Cerebellar cortex (tissue), 1 donor: ENCODE data around the gene RAB44.
A peak's percentile ranks its signal among the peaks of the same experiment; 100 is the strongest.
"Not testable (repeated sequence)": the region's sequence is repeated elsewhere in the genome, so short reads cannot be mapped to it uniquely, and the experiment has no call there.

Experiments used
- DNase-seq: peaks from one replicate; pipeline ENCODE4 v3.0.0-alpha.2; 2015; ENCODE audit warnings: low spot score

The RAB44 gene

GRCh38 chr6:36697481-36697903, at the start of gene RAB44:
RAB44 (plus strand) TSS chr6:36697826; CDS start chr6:36704236, 6,410 bp downstream.
- DNase-seq = no peak

DNA sequence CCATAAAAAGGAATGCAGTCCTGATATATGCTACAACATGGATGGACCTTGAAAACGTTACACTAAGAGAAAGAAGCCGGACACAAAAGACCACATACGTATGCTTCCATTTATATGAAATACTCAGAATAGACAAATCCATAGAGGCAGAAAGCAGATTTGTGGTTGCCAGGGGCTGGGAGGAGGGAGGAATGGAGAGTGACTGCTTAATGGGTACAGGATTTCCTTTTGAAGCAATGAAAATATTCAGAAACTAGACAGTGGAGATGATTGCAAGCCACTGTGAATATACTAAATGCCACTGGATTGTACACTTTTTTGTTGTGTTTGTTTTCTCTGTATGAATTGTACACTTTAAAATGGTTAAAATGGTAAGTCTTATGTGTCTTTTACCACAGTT, 48.5 kb upstream of the RAB44 start:
- no peak for DNase-seq

- DNase-seq = no peak
Observed at GRCh38 chr6:36649701-36650484, 47.7 kb upstream of the RAB44 start.

- no peak for DNase-seq
Observed at GRCh38 chr6:36650848-36651478, 46.7 kb upstream of the RAB44 start.

DNA sequence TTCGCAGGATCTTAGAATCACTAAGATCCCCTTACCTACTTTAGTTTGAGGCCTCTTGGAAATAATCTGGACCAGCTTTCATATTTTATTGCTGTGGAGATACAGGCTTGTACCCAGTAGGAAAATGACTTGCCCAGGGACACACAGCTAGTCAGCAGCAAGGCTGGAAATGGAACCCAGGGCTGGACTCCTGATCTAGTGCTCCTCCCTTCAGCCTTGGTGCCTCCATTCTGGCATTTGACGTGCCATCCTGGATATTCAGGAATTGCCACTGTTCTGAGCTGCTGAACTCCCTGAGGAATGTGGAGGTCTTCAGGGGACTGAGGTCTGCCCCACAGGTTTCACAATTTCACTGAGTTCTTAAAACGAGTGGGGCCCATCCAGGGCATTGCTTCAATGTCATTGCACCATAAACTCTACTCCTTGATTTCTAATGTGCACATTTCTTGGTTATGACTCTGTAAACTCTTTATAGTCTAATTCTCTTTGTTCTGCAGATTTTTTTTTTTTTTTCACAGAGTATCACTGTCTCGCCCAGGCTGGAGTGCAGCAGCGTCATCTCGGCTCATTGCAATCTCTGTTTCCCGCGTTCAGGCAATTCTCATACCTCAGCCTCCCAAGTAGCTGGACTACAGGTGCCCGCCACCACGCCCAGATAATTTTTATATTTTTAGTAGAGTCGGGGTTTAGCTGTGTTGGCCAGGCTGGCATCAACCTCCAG, 45.8 kb upstream of the RAB44 start:
- no peak for DNase-seq

GRCh38 chr6:36654469-36654868, 43.2 kb upstream of the RAB44 start:
- DNase-seq = not testable (repeated sequence)

- DNase-seq = no peak
Observed at GRCh38 chr6:36655085-36655724, 42.4 kb upstream of the RAB44 start.

GRCh38 chr6:36656441-36656840, 41.2 kb upstream of the RAB44 start:
- DNase-seq = no peak

DNA sequence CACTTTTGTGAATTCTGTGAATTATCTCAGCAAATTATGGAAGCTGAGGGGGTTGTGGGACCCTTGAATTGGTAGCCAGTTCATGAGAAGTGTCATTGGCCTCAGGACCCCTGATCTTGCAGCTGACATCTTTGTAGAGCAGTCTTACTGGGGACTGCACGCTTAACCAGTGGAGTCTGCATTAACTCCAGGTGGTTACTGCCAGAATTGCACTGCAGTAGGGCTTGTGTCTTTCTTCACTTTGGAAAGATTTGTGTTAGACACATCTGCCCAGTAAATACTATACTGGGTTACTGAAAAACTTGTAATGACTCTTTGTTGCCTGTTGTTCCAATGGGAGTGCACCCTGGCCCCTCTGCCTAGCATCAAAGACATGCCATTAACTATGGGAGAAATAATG, 40.4 kb upstream of the RAB44 start:
- DNase-seq = no peak

GRCh38 chr6:36657942-36658544, 39.6 kb upstream of the RAB44 start:
- no peak for DNase-seq

- no peak for DNase-seq
Observed at GRCh38 chr6:36659271-36659670, 38.4 kb upstream of the RAB44 start.

- no peak for DNase-seq
Observed at GRCh38 chr6:36660771-36661471, 36.7 kb upstream of the RAB44 start.

DNA sequence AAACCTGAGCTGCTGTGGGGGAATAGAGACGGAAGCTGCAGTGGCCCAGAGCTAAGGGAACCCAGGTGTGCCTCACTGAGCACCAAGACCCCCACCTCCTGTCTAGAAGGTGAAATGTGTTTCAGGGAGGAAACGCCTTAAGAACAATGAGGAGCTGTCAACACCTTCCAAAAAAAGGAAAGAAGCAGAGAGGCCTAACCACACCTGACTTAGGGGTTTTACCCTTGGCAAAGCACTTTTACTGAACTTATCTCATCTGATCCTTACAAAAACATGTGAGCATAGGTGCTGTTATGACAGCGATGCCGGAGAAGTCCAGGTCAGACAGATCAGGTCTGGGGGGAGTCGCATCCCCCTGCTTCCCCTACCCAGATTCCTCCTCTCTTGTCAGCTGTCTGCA, 35.2 kb upstream of the RAB44 start:
- no peak for DNase-seq

- no peak for DNase-seq
Observed at GRCh38 chr6:36662827-36663256, 34.8 kb upstream of the RAB44 start.

DNA sequence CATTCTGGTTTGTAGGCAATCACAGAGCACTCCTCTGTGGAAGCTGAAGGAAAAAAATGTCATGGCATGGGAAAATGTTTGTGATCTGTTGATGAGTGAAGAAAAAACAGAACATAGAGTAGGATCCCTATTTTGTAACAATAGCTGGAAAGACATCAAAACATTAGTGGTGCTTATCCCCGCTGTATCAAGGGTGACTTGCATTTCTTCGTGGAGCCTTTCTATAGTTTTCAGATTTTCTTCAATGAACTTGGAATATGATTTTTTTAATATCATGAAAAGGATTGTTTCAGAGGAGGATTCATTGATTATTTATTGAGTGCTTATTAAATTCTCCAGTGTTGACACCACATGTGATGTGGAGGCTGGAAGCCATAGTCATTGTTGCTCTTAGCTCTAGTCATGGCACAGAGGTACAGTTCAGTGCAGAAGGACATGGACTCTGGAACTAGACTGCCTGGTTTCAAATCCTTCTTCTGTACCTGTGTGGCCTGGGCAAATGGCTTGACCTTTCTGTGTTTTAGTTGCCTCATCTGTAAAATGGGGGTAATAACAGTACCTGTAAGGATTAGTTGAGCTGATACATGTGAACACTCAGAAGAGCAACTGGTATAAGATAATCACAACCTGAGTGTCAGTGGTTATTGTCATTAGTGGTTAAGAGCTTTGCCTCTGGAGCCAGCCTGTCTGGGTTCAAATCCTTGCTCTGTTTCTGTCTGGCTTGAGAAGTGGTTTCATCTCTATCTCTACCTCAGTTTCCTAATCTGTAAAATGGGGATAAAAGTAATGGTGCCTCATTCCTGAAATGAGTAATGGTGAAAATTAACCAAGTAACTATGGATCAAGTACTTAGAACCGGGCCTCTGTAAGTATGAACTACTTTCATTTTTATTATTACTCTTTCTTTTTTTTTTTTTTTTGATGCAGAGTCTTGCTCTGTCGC, 33.9 kb upstream of the RAB44 start:
- no peak for DNase-seq

GRCh38 chr6:36665180-36665579, 32.4 kb upstream of the RAB44 start:
- no peak for DNase-seq

GRCh38 chr6:36666287-36666686, 31.3 kb upstream of the RAB44 start:
- DNase-seq = no peak

- peak; percentile 47 for DNase-seq
Observed at GRCh38 chr6:36666826-36667591, 30.6 kb upstream of the RAB44 start.

- DNase-seq = no peak
Observed at GRCh38 chr6:36668591-36668990, 29.0 kb upstream of the RAB44 start.
